ENCODE results near the gene SCPEP1. TPM values are rescaled to one million over a fixed set of nuclear protein-coding genes. Genes with fewer than 3 reads are reported as not detected.

The SCPEP1 gene
- total RNA-seq, 1 donor: 55.6 TPM

DNA sequence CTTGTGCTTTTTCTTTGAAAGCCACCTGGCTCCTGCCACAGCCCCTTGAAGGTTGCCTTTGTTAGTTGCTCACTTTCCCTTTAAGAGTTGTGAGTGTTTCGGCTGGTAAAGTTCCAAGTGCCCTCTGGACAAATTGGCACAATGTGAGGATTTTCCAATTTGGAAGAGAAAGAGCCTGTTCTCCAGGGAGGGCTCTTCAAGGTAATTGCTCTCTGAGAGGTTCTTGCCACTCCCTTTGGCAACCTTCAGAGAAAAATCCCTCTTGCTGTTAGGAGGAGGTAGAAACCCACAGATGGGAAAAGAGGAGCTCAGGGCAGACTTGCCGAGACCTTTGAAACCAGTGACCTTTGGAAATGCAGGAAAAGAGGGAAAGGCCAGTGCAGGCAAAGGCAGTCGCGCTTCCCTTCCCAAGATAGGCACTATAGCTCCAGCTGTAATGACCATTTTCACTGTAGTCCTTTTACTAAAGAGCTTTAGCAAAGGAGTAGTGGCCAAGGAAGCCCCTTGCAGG, 58.1 kb downstream of the SCPEP1 start:
- no peak for DNase-seq (ENCODE audit: low read depth)
- H3K4me3 ChIP-seq (ENCODE audit: low read depth, low read length): no peak overlapping the region
- TF ChIP-seq, protein P1, sequence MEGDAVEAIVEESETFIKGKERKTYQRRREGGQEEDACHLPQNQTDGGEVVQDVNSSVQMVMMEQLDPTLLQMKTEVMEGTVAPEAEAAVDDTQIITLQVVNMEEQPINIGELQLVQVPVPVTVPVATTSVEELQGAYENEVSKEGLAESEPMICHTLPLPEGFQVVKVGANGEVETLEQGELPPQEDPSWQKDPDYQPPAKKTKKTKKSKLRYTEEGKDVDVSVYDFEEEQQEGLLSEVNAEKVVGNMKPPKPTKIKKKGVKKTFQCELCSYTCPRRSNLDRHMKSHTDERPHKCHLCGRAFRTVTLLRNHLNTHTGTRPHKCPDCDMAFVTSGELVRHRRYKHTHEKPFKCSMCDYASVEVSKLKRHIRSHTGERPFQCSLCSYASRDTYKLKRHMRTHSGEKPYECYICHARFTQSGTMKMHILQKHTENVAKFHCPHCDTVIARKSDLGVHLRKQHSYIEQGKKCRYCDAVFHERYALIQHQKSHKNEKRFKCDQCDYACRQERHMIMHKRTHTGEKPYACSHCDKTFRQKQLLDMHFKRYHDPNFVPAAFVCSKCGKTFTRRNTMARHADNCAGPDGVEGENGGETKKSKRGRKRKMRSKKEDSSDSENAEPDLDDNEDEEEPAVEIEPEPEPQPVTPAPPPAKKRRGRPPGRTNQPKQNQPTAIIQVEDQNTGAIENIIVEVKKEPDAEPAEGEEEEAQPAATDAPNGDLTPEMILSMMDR (IDR thresholded peaks at IDR 0.05; ENCODE audit: insufficient read depth, low read length): no peak

DNA sequence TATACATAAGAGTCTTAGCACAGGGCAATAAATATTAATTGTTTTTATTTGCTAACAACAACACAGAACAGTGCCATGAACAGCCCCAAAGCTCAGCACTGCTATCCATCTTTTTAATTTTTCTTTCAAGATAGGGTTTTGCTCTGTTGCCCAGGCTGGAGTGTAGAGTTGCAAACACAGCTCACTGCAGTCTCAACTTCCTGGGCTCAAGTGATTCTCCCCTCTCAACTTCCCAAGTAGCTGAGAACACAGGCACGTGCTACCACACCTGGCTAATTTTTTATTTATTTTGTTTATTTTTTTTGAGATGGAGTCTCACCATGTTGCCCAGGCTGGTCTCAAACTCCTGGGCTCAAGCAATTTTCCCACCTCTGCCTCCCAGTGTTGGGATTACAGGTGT, 59.5 kb downstream of the SCPEP1 start:
- H3K4me3 ChIP-seq (ENCODE audit: low read depth, low read length): no peak overlapping the region
- DNase-seq (ENCODE audit: low read depth): no peak
- TF ChIP-seq, protein P1 (IDR thresholded peaks at IDR 0.05; ENCODE audit: insufficient read depth, low read length): no peak

DNA sequence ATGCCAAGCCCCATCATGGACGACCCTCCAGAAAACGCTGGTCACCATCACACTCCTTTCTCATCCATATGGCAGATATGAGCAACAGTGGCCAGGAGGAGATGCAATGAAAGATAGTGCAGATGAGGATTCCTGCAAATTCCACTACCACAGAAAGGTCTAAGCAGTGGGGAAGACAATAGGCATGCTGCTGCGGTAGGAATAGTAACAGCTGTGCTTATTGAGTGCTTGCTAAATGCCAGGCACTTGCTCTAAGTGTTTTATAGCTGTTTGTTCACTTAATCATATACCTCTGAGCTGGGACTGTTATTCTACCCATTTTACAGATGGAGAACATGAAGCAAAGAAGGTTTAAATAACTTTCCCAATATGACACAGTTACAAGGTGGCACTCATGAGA, 60.6 kb downstream of the SCPEP1 start:
- no peak for DNase-seq (ENCODE audit: low read depth)
- H3K4me3 ChIP-seq (ENCODE audit: low read depth, low read length): no peak overlapping the region
- TF ChIP-seq, protein P1 (IDR thresholded peaks at IDR 0.05; ENCODE audit: insufficient read depth, low read length): no peak

DNA sequence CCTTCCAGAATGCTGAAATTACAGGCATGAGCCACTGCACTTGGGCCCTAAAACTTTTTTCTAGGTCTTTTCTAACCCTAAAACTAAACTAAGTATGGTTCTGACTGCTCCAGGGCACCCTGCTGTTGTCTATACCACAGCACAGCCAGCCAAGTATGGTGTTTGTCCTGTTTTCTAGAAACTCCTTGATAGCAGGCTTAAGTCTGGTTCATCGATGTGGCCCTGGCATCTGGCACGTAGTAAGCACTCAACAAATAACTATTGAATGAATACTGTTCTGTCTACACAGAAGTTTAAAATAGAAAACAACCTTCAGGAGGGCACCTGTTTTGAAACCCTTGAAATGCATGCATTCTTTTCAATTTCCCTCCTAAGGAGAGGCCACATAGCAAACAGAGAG, 62.6 kb downstream of the SCPEP1 start:
- no peak overlapping the region for H3K4me3 ChIP-seq (ENCODE audit: low read depth, low read length)
- TF ChIP-seq, protein P1 (IDR thresholded peaks at IDR 0.05; ENCODE audit: insufficient read depth, low read length): no peak
- no peak for DNase-seq (ENCODE audit: low read depth)

DNA sequence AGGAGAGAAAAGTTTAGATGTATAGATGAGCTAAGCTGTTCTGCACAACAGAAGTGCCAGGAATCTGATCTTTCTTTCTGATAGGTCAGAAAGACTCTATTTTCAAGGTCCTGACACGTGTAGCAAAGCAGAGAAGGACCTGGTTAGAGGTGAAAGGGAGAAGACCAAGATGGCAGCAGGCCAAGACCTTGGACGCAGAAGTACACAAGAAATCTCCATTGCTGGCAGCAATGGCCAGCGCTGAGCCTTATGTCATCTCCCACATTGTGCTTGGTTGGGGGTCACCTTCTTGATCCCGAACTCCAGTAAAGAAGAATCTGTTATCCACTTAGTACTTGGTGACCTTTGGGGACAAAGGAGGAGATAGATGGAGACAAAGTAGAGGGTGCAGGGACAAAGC, 65.3 kb downstream of the SCPEP1 start:
- no peak overlapping the region for H3K4me3 ChIP-seq (ENCODE audit: low read depth, low read length)
- TF ChIP-seq, protein P1 (IDR thresholded peaks at IDR 0.05; ENCODE audit: insufficient read depth, low read length): no peak
- DNase-seq (ENCODE audit: low read depth): no peak

DNA sequence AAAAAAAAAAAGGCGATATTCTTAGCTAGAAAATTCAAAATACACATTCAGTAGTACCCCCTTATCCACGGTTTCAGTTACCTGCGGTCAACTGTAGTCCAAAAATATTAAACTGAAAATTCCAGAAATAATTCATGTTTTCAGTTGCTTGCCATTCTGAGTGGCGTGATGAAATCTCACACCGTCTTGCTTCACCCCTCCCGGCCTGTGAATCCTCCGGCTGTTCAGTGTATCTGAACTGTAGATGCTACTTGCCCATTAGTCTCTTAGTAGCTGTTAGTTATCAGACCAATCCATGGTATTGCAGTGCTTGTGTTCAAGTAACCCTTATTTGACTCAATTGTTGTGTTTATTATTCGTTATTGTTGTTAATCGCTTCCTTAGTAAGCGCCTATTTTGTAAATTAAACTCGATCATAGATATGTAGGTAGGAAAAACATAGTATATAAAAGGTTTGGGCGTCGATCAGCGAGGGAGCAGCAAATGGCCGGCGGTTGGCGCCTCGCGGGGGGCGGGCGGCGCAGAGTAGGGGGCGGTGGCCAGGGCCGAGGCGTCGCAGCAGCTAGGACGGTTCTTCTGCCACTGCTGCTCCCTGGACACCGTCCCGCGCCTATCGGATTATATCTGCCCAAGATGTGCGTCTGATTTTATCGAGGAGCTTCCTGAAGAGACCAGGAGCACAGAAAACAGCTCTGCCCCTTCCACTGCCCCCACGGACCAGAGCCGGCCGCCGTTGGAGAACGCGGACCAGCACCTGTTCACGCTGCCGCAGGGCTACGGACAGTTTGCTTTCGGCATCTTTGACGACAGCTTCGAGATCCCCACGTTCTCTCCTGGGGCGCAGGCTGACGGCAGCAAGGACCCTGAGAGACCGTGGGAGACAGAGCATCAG, 67.3 kb downstream of the SCPEP1 start:
- TF ChIP-seq, protein P1 (IDR thresholded peaks at IDR 0.05; ENCODE audit: insufficient read depth, low read length): no peak
- no peak for DNase-seq (ENCODE audit: low read depth)
- H3K4me3 ChIP-seq (ENCODE audit: low read depth, low read length): no peak overlapping the region
